T-helper 1 cell treated with Interleukin-12 subunit alpha and Interleukin-12 subunit beta and Interleukin-4 antibody, amounts not matched to agents 30 μg/mL and 1 μg/mL, for 36 hours (primary cell): ENCODE data around the gene CUL3.

Experiments
- H3K27ac Mint-ChIP-seq: one replicate; pipeline ENCODE4 v1.8.0; 2021; ENCODE audit warnings: mild to moderate bottlenecking, mixed read lengths
- H3K27me3 Mint-ChIP-seq: one replicate; pipeline ENCODE4 v1.8.0; 2021; ENCODE audit warnings: low read depth, mixed read lengths
- H3K36me3 Mint-ChIP-seq: one replicate; pipeline ENCODE4 v1.8.0; 2021; ENCODE audit warnings: low read depth, mixed read lengths
- H3K4me1 Mint-ChIP-seq: one replicate; pipeline ENCODE4 v1.8.0; 2021; ENCODE audit warnings: low read depth, mixed read lengths
- H3K4me3 Mint-ChIP-seq: one replicate; pipeline ENCODE4 v1.8.0; 2021; ENCODE audit warnings: mild to moderate bottlenecking, moderate library complexity, mixed read lengths
- H3K9me3 Mint-ChIP-seq: one replicate; pipeline ENCODE4 v1.8.0; 2021; ENCODE audit warnings: mixed read lengths

The CUL3 gene

DNA sequence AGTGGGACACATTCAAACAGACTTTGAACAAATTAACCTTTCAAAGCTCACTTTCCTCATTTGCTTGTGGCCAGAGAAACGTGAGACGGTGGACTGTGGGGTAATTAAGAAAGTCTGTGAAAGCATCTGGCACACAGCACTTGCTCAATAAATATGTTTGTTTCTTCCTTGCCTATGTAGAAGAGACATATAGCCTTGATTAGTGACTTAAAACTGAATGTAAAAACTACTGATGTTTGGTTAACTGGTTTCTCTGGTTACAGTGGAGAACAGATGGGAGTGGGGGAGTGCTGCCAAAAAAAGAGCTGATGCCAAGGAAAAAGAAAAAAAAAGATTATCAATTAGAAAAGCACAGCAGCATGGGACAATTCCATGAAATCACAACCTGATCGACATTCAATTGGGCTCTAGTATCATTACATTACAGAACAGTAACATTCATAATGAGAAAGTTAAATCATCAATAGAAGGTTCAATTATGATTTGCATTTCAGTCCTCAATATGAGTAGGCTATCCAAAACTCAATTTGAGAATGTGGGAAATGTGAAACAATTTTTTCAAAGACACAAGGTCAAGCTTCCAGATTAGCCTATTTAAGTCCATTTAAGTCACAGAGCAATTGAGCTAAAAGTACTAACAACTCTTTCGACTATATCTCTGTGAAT, 14.7 kb downstream of the CUL3 start:
- Mint-ChIP-seq H3K27me3 (no peaks in the 10 kb centered on the region), H3K4me1 (peaks cover 33% of the 10 kb centered on the region), H3K36me3 (peaks cover 28% of the 10 kb centered on the region), H3K9me3 (no peaks in the 10 kb centered on the region), H3K27ac (no peak overlapping the region), H3K4me3 (no peak overlapping the region)

DNA sequence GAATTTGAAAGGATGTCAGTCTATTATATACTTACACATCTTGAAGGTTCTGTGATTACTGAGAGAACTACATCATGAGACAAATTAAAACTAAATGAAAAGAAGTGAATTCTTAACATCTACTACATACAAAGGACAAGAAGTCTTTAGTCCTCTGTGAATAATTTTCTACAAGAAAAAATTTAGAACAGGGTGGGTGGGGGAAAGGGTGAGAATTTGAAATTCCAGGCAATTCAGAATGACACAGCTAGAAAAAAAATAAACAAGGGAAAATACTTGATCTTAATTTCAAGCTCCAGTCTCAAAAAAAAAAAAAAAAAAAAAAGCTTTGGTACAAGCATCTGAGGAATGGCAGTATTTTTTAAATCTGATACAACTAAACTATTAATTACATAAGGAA, 15.5 kb downstream of the CUL3 start:
- H3K9me3 Mint-ChIP-seq, result peaks cover 3% of the 10 kb centered on the region
- H3K4me3 Mint-ChIP-seq, result no peak overlapping the region
- H3K27me3 Mint-ChIP-seq, result no peaks in the 10 kb centered on the region
- peaks cover 32% of the 10 kb centered on the region for H3K4me1 Mint-ChIP-seq
- peaks cover 30% of the 10 kb centered on the region for H3K36me3 Mint-ChIP-seq
- H3K27ac Mint-ChIP-seq, result no peak overlapping the region

DNA sequence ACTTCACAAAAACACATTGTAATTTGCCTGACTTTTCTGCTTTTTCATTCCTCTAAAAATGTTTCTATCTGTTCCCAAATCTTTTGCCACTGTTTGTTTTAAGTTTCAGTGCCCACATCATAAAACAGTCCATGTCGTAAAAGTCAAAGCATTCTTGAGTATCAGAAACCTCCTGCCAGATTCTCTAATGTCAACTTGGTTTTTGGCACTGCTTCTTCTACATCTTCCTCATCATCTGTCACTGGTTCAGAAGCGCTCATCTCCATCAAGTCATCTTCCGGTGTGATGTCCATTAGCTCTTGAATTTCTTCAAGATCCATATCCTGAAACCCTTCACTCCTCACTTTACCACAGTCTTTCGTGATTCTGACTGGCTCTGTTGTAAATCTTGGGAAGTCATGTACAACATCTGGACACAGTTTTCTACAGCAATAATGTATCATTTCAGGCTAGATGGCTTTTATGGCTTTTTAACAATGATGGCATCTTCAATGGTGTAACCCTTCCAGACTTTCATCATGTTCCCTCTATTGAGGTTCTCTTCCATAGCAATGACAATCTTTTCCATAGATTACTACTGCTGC, 19.6 kb downstream of the CUL3 start:
- H3K9me3 Mint-ChIP-seq, result peaks cover 6% of the 10 kb centered on the region
- H3K4me3 Mint-ChIP-seq, result no peak overlapping the region
- no peaks in the 10 kb centered on the region for H3K27me3 Mint-ChIP-seq
- H3K4me1 Mint-ChIP-seq, result peaks cover 25% of the 10 kb centered on the region
- peaks cover 31% of the 10 kb centered on the region for H3K36me3 Mint-ChIP-seq
- H3K27ac Mint-ChIP-seq, result no peak overlapping the region

- Mint-ChIP-seq H3K27ac (no peak overlapping the region), H3K27me3 (no peaks in the 10 kb centered on the region), H3K36me3 (peaks cover 26% of the 10 kb centered on the region), H3K4me3 (no peak overlapping the region), H3K4me1 (peaks cover 19% of the 10 kb centered on the region), H3K9me3 (peaks cover 6% of the 10 kb centered on the region)
Observed at GRCh38 chr2:224563537-224563936, 21.6 kb downstream of the CUL3 start.

- Mint-ChIP-seq H3K27ac (no peak overlapping the region), H3K9me3 (peaks cover 6% of the 10 kb centered on the region), H3K27me3 (no peaks in the 10 kb centered on the region), H3K36me3 (peaks cover 26% of the 10 kb centered on the region), H3K4me3 (no peak overlapping the region), H3K4me1 (peaks cover 19% of the 10 kb centered on the region)
Observed at GRCh38 chr2:224562831-224563230, 22.3 kb downstream of the CUL3 start.

- H3K4me1 Mint-ChIP-seq, result peaks cover 16% of the 10 kb centered on the region
- peaks cover 6% of the 10 kb centered on the region for H3K9me3 Mint-ChIP-seq
- H3K27ac Mint-ChIP-seq, result no peak overlapping the region
Observed at GRCh38 chr2:224561234-224562005, 23.7 kb downstream of the CUL3 start.

DNA sequence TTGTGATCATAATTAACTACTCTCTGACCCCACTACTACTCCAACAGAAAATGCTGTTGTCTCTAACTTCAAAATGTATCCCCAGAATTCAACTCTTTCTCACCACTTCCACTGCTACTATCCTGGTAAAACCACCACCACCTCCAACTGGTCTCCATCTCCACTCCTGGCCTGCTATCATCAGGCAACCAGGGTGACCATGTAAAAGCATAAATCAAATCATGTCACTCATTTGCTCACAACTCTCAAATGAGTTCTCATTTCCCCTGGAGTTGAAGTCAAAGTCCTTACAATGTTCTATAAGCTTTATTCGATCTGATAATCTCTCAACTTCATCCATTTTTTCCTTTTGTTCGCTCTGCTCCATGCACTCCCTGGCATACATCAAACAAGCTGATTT, 24.6 kb downstream of the CUL3 start:
- peaks cover 14% of the 10 kb centered on the region for H3K36me3 Mint-ChIP-seq
- peaks cover 20% of the 10 kb centered on the region for H3K4me1 Mint-ChIP-seq
- H3K27ac Mint-ChIP-seq, result no peak overlapping the region
- peaks cover 6% of the 10 kb centered on the region for H3K9me3 Mint-ChIP-seq
- no peaks in the 10 kb centered on the region for H3K27me3 Mint-ChIP-seq
- no peak overlapping the region for H3K4me3 Mint-ChIP-seq

More at GRCh38 chr2:224561234-224562005, 23.7 kb downstream of the CUL3 start:
- Mint-ChIP-seq H3K36me3 (peaks cover 19% of the 10 kb centered on the region), H3K27me3 (no peaks in the 10 kb centered on the region), H3K4me3 (no peak overlapping the region)

DNA sequence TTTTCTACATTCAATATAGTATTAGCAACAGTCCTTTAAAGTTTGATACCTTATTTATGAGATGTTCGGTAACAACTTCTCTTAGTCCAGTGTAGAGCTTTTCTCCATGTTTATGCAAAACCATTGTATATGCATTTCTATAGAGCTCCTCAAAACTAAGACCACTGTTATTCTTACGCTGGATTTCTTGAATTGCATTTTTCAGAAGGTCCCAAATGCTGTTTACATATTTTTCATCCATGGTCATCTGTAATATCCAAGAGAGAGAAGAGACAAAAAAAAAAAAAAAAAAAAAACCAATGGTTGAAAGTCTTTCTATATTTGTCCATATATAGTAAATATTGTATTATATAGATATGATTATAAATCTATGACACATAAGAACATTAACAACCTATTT, 27.6 kb downstream of the CUL3 start:
- peaks cover 18% of the 10 kb centered on the region for H3K36me3 Mint-ChIP-seq
- no peaks in the 10 kb centered on the region for H3K27me3 Mint-ChIP-seq
- H3K4me3 Mint-ChIP-seq, result no peak overlapping the region
- no peak overlapping the region for H3K27ac Mint-ChIP-seq
- peaks cover 18% of the 10 kb centered on the region for H3K4me1 Mint-ChIP-seq
- H3K9me3 Mint-ChIP-seq, result no peaks in the 10 kb centered on the region

DNA sequence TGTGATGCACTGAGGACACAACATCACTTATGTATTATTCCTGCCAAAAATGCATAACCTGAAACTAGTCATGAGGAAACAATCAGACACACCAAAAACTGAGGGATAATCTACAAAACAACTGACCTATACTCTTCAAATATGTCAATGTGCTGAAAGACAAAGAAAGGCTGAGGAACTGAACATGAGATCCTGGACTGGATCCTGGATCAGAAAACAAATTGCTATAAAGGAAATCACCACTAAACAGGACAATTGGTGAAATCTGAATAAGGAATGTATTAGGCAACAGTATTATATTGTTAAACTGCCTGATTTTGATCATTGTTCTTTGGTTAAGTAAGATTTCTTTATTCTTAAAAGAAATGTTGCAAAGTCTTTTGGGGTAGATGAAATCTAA, 28.8 kb downstream of the CUL3 start:
- H3K4me1 Mint-ChIP-seq, result peaks cover 17% of the 10 kb centered on the region
- H3K4me3 Mint-ChIP-seq, result no peak overlapping the region
- H3K27me3 Mint-ChIP-seq, result no peaks in the 10 kb centered on the region
- H3K9me3 Mint-ChIP-seq, result no peaks in the 10 kb centered on the region
- H3K27ac Mint-ChIP-seq, result no peak overlapping the region
- H3K36me3 Mint-ChIP-seq, result peaks cover 22% of the 10 kb centered on the region

- H3K4me3 Mint-ChIP-seq, result no peak overlapping the region
- H3K9me3 Mint-ChIP-seq, result no peaks in the 10 kb centered on the region
- peaks cover 17% of the 10 kb centered on the region for H3K4me1 Mint-ChIP-seq
- peaks cover 22% of the 10 kb centered on the region for H3K36me3 Mint-ChIP-seq
- H3K27ac Mint-ChIP-seq, result no peak overlapping the region
- no peaks in the 10 kb centered on the region for H3K27me3 Mint-ChIP-seq
Observed at GRCh38 chr2:224555823-224556366, 29.3 kb downstream of the CUL3 start.

DNA sequence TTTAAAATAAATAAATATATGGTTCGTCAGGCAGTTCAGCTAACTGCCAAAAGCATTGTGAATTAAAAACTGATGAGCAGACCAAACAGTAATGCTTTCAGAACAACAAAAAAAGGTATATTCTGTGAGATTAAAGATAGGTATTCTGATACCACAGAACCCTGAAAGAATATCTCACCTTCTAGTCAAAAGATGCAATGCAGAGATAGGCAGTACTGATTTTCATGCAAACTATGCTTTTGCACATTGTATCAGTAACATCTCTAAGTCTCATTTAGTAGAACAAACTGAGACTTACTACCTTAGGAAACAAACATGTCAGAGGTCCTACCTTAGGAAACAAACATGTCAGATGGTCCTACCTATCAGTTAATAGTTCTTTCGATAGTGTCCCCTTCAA, 32.4 kb downstream of the CUL3 start:
- no peaks in the 10 kb centered on the region for H3K9me3 Mint-ChIP-seq
- peaks cover 21% of the 10 kb centered on the region for H3K4me1 Mint-ChIP-seq
- no peaks in the 10 kb centered on the region for H3K27me3 Mint-ChIP-seq
- no peak overlapping the region for H3K4me3 Mint-ChIP-seq
- peaks cover 25% of the 10 kb centered on the region for H3K36me3 Mint-ChIP-seq
- no peak overlapping the region for H3K27ac Mint-ChIP-seq

GRCh38 chr2:224551693-224552092, 33.5 kb downstream of the CUL3 start:
- Mint-ChIP-seq H3K36me3 (peaks cover 31% of the 10 kb centered on the region), H3K4me3 (no peak overlapping the region), H3K4me1 (peaks cover 28% of the 10 kb centered on the region), H3K27ac (no peak overlapping the region), H3K9me3 (no peaks in the 10 kb centered on the region), H3K27me3 (no peaks in the 10 kb centered on the region)

DNA sequence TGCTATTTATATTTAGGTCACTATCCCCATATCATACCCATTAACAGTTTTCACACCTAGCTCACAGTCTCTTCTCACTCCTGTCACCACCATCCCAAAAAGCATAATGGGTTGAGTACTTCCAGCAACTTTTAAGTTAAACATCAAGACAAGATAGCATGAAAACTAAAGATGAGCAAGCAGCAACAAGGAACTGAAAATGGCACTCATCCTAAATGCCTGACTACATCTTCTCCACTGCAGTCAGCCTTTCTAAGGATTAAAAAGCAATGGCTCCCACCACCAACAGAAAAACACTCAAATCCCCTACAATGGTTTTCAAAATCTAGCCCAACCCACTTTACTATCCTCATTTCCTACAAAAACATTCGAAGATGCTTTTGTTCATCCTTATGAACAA, 38.2 kb downstream of the CUL3 start:
- H3K9me3 Mint-ChIP-seq, result no peaks in the 10 kb centered on the region
- no peaks in the 10 kb centered on the region for H3K27me3 Mint-ChIP-seq
- peaks cover 22% of the 10 kb centered on the region for H3K36me3 Mint-ChIP-seq
- no peak overlapping the region for H3K27ac Mint-ChIP-seq
- peaks cover 22% of the 10 kb centered on the region for H3K4me1 Mint-ChIP-seq
- H3K4me3 Mint-ChIP-seq, result no peak overlapping the region

DNA sequence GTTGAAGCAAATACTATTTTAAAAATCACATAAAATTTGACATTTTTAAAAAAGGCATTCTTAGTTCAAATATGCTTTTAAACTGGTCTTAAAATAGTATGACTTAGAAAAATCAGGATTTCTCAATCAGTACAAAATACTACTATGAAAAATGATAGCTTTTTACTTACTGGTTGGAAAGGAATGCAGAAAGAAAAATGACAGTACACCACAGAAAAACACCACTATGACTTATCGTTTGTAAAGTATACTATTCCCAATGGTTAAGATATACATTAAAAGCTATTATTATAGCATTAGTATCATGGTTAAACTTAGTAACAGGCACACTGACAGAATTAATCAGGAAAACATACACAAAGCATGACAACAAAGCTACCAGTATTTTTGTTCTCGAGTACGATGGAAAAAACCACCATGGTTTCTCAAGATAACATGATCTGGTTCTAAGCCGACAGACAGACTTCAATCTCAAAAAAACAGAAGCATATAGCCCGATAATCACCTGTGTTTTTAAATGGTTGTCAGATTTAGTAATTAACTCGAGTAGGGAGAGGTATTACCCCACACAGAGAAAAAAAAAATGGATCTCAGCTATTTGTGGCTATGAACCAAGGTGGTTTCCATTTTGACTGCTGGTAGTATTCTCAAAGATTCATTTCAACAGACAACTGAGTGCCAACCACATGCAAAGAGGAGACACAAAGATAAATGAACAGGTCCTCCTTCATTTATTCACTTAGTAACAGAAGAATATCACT, 39.1 kb downstream of the CUL3 start:
- Mint-ChIP-seq H3K4me1 (peaks cover 26% of the 10 kb centered on the region), H3K4me3 (no peak overlapping the region)

More for the DNA sequence above, 39.1 kb downstream of the CUL3 start:
- no peaks in the 10 kb centered on the region for H3K9me3 Mint-ChIP-seq
- no peaks in the 10 kb centered on the region for H3K27me3 Mint-ChIP-seq
- H3K27ac Mint-ChIP-seq, result no peak overlapping the region
- peaks cover 25% of the 10 kb centered on the region for H3K36me3 Mint-ChIP-seq
